OCI-LY3 (cell line): ENCODE measurements around the gene COL6A5.

Experiments
- H2AFZ ChIP-seq: fragments of 200-600, 300-600 bp; shearing (Covaris generic); 2 replicates; pipeline ENCODE4 v1.6.0; 2014; ENCODE audit warnings: antibody characterized with exemption, low read depth, low read length
- H3K27ac ChIP-seq: fragments of 200-600, 300-600 bp; sonication (generic); 2 replicates; pipeline ENCODE4 v1.5.1; 2014; ENCODE audit warnings: mild to moderate bottlenecking, low read length, moderate library complexity, mixed read lengths
- H3K27me3 ChIP-seq: fragments of 200-600, 300-600 bp; sonication (generic); 2 replicates; pipeline ENCODE4 v1.6.1; 2014; ENCODE audit warnings: low read depth, low read length, mixed read lengths
- H3K36me3 ChIP-seq: fragments of 200-600, 300-600 bp; sonication (generic); replicated peaks from 2 replicates; pipeline ENCODE3; 2014; ENCODE audit warnings: low read depth, low read length, mixed read lengths
- H3K4me1 ChIP-seq: fragments of 300-600, 200-600 bp; sonication (generic); 2 replicates; pipeline ENCODE4 v1.6.1; 2014; ENCODE audit warnings: low read length, mixed read lengths
- H3K4me2 ChIP-seq: fragments of 200-600, 300-600 bp; sonication (generic); 2 replicates; pipeline ENCODE4 v1.6.1; 2014; ENCODE audit warnings: low read length, mixed read lengths
- H3K4me3 ChIP-seq: fragments of 300-600, 200-600 bp; sonication (generic); 2 replicates; pipeline ENCODE4 v1.5.1; 2014; ENCODE audit warnings: antibody characterized with exemption, mild to moderate bottlenecking, low read length, moderate library complexity
- H3K79me2 ChIP-seq: fragments of 300-600, 200-600 bp; shearing (Covaris generic); 2 replicates; pipeline ENCODE4 v1.6.1; 2014; ENCODE audit warnings: mild to moderate bottlenecking, low read length, mixed read lengths
- H3K9ac ChIP-seq: fragments of 300-600, 200-600 bp; shearing (Covaris generic); 2 replicates; pipeline ENCODE4 v1.6.0; 2014; ENCODE audit warnings: mild to moderate bottlenecking, low read length, moderate library complexity
- H3K9me3 ChIP-seq: fragments of 200-600, 300-600 bp; shearing (Covaris generic); 2 replicates; pipeline ENCODE4 v1.6.1; 2014; ENCODE audit warnings: low read length, mixed read lengths; ENCODE audit not compliant: insufficient read depth
- H4K20me1 ChIP-seq: fragments of 200-600, 300-600 bp; sonication (generic); 2 replicates; pipeline ENCODE4 v1.6.1; 2016; ENCODE audit warnings: low read length, mixed read lengths; ENCODE audit not compliant: insufficient read depth
- CTCF ChIP-seq: fragments of 200-600, 300-600 bp; sonication (generic); IDR thresholded peaks from 2 replicates; pipeline ENCODE4 v1.5.1; 2014; ENCODE audit warnings: antibody characterized with exemption, low read length, low read depth
- EZH2phosphoT487 ChIP-seq: fragments of 200-600 bp; shearing (Covaris generic); IDR thresholded peaks from 2 replicates; pipeline ENCODE4 v1.6.1; 2018; ENCODE audit warnings: antibody characterized with exemption, mixed run types, low read depth

COL6A5 gene

DNA sequence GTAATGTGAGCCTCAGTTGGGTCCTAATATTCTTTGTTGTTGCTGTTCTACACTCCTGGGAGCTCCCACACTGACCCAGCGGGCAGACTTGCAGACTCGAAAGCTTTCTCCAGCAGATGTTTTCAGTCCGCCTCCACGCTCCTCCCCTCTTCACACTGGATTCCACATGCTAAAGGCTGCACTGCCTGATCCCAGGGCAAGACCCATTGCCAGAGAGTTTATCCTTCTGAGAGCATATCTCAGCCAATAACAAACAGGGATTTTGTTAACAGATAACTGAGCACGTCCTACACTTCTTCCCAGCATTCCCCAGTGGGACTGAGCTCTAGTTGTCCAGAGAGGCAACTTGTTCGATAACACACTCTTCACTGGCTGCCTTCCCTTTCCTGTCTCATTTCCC lies 163.5 kb downstream of the COL6A5 start:
- Histone ChIP-seq H3K36me3 (no peaks in the 10 kb centered on the region), H2AFZ (no peak overlapping the region), H3K27ac (no peak overlapping the region), H3K4me1 (no peaks in the 10 kb centered on the region), H4K20me1 (no peaks in the 10 kb centered on the region), H3K9ac (no peak overlapping the region), H3K9me3 (no peaks in the 10 kb centered on the region), H3K4me2 (no peak overlapping the region), H3K4me3 (no peak overlapping the region), H3K79me2 (no peaks in the 10 kb centered on the region), H3K27me3 (peaks cover 25% of the 10 kb centered on the region)
- TF ChIP-seq EZH2phosphoT487, result no peak
- TF ChIP-seq CTCF, result no peak

- H3K36me3 ChIP-seq, result no peaks in the 10 kb centered on the region
- no peak overlapping the region for H3K4me3 ChIP-seq
- H3K4me2 ChIP-seq, result no peak overlapping the region
- H3K79me2 ChIP-seq, result no peaks in the 10 kb centered on the region
- TF ChIP-seq CTCF (no peak), EZH2phosphoT487 (no peak)
- H3K4me1 ChIP-seq, result no peaks in the 10 kb centered on the region
- no peak overlapping the region for H2AFZ ChIP-seq
- H4K20me1 ChIP-seq, result no peaks in the 10 kb centered on the region
- H3K27ac ChIP-seq, result no peak overlapping the region
- H3K9me3 ChIP-seq, result no peaks in the 10 kb centered on the region
- H3K27me3 ChIP-seq, result peaks cover 13% of the 10 kb centered on the region; the same call in 1 of the 2 replicates
- no peak overlapping the region for H3K9ac ChIP-seq
These were observed 169.2 kb downstream of the COL6A5 start for GRCh38 chr3:130514681-130515080.

DNA sequence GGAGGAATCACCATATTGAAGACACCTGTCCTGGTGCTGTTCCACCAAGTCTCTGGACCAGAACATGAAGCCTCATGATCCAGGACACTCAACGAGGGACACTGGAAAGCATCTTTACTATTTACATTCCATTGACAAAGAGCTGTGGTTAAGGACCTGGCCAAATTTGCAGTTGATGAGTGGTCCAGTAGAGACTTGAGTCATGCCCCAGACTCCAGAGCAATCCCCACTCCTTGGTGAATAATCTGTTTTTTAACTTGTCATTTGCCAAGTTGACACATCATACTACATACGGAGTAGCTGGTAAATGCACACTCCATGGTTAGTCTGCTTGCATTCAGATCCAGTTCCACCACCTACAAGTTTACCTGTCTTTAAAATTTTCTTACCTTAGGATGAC lies 170.3 kb downstream of the COL6A5 start:
- H3K4me2 ChIP-seq, result no peak overlapping the region
- H3K27ac ChIP-seq, result no peak overlapping the region
- no peaks in the 10 kb centered on the region for H4K20me1 ChIP-seq
- no peak overlapping the region for H3K9ac ChIP-seq
- no peak overlapping the region for H3K4me3 ChIP-seq
- H3K79me2 ChIP-seq, result no peaks in the 10 kb centered on the region
- H3K9me3 ChIP-seq, result no peaks in the 10 kb centered on the region
- peaks cover 5% of the 10 kb centered on the region; the same call in 1 of the 2 replicates for H3K27me3 ChIP-seq
- TF ChIP-seq EZH2phosphoT487 (no peak), CTCF (no peak)
- H3K4me1 ChIP-seq, result no peaks in the 10 kb centered on the region
- no peak overlapping the region for H2AFZ ChIP-seq
- H3K36me3 ChIP-seq, result no peaks in the 10 kb centered on the region

DNA sequence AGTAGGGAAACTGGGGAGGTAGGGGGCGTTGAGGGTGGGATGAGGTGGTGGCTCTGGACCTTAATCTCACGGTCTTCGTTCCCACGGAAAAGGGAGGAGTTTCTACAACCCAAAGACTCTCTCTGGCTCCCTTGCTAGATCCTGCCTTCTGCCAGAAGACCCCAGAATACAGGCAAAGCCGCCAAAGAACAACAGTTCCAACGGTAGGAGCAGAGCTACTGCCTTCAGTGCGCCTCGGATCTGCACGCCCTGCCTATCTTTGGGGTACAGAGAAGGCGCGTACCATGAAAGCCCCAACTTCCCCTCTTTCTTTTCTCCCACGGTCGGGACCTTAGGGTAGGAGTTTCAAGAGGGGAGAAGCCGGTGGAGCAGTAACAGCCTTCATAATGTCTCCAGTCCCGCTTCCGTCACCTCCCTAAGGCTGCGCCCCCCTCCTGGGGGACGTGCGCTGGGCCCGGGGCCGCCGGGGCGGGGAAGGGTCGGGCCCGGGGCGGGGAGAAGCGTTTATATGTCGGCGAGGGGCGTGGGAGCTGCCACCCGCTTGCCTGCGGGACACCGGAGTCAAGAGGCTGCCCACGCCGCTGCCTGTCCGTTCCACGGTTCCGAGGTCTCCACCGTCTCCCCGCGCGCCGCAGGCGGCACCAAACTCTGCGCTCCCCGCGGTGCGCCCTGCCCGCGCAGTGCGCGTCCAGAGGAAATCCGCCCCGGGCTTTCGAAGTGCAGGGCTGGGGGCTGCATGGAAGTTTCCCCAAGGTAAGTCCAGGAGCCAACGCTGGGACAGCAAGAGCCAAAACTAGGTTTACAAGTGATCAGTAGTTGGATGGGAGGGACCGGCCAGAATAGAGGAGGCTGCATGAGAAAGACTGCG lies 171.4 kb downstream of the COL6A5 start, which contains the start of gene COL6A6:
TSS of gene COL6A6 (plus strand) at position 533 of the 868 bp plus-strand sequence. CDS start 43,188 bp downstream, outside the sequence.
- Histone ChIP-seq H4K20me1 (no peaks in the 10 kb centered on the region), H3K4me3 (no peak within 1 kb of the TSS), H3K9ac (no peak within 1 kb of the TSS), H3K79me2 (no peaks in the 10 kb centered on the region), H3K36me3 (no peaks in the 10 kb centered on the region), H3K27ac (no peak within 1 kb of the TSS), H3K27me3 (no peaks in the 10 kb centered on the region), H3K4me2 (no peak within 1 kb of the TSS), H3K4me1 (no peaks in the 10 kb centered on the region), H3K9me3 (no peaks in the 10 kb centered on the region), H2AFZ (no peak within 1 kb of the TSS)
- TF ChIP-seq EZH2phosphoT487, result no peak
- no peak for TF ChIP-seq CTCF
